ENCODE results near the gene ENPEP.

DNA sequence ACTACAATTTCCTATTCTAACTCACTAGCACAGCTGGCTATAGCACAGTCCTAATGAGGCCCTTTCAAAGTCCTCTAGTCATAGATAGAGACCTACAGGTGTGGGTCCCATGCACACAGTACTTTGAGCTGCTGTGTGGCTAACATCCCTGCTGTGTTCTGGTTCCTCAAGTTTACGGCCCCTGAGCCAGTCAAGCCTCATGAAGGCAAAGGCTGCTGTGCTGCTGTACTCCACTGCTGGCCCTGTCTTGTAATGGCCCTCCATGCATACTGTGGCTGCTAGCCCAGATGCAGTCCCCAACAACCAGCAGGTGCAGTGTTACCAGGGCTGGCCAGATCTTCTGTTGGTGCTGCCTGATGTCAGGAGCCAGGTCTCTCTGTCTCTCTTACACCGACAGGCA, 23.4 kb upstream of the ENPEP start:
- TF ChIP-seq, protein P1, sequence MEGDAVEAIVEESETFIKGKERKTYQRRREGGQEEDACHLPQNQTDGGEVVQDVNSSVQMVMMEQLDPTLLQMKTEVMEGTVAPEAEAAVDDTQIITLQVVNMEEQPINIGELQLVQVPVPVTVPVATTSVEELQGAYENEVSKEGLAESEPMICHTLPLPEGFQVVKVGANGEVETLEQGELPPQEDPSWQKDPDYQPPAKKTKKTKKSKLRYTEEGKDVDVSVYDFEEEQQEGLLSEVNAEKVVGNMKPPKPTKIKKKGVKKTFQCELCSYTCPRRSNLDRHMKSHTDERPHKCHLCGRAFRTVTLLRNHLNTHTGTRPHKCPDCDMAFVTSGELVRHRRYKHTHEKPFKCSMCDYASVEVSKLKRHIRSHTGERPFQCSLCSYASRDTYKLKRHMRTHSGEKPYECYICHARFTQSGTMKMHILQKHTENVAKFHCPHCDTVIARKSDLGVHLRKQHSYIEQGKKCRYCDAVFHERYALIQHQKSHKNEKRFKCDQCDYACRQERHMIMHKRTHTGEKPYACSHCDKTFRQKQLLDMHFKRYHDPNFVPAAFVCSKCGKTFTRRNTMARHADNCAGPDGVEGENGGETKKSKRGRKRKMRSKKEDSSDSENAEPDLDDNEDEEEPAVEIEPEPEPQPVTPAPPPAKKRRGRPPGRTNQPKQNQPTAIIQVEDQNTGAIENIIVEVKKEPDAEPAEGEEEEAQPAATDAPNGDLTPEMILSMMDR (IDR thresholded peaks at IDR 0.05 in 4 of 5, conservative IDR thresholded peaks at IDR 0.05 in 1 of 5), result no peak
- no peak for TF ChIP-seq POLR2A (IDR thresholded peaks at IDR 0.05)
